ENCODE data around the gene PHACTR4. TPM values are rescaled to one million over a fixed set of nuclear protein-coding genes. Genes with fewer than 3 reads are reported as not detected.
A peak's percentile ranks its signal among the peaks of the same experiment; 100 is the strongest.

PHACTR4 gene
- total and polyA plus RNA-seq, 9 of the 15 experiments (the other 6 are each of a cell fraction or from before 2014, with no cell fraction given), result 6.4 to 43.6 (median 14.2) TPM

GRCh38 chr1:28505406-28506187 is 136.1 kb downstream of the PHACTR4 start, which contains the start of gene RCC1 (continued):
- TF ChIP-seq E4F1 (CRISPR knock-in tag; IDR thresholded peaks at IDR 0.05; ENCODE audit: borderline replicate concordance) (no peak), SMAD2 (IDR thresholded peaks at IDR 0.05; ENCODE audit: low read depth, low read length) (no peak), MXI1 (IDR thresholded peaks at IDR 0.05; ENCODE audit: low read depth, low read length) (peak; percentile 66; the same call in 1 of the 2 replicates), TSHZ1 (CRISPR knock-in tag; IDR thresholded peaks at IDR 0.05) (no peak), THAP12 (CRISPR knock-in tag; IDR thresholded peaks at IDR 0.05) (peak; percentile 90), TCF7L2 (IDR thresholded peaks at IDR 0.05; ENCODE audit: low read depth, low read length) (no peak), TEAD2 (tag; IDR thresholded peaks at IDR 0.05) (no peak), TAF15 (IDR thresholded peaks at IDR 0.05; ENCODE audit: low read depth, low read length) (no peak), ZC3H11A (IDR thresholded peaks at IDR 0.05; ENCODE audit: low read depth, low read length) (no peak), ZNF175 (CRISPR knock-in tag; IDR thresholded peaks at IDR 0.05; ENCODE audit: low read depth) (no peak), NFATC3 (IDR thresholded peaks at IDR 0.05) (no peak; the same call in 1 of the 2 replicates), CEBPB (tag; IDR thresholded peaks at IDR 0.05) (peak; percentile 74), ZNF253 (CRISPR knock-in tag; conservative IDR thresholded peaks at IDR 0.05) (no peak), STAG1 (CRISPR knock-in tag; IDR thresholded peaks at IDR 0.05; ENCODE audit: borderline replicate concordance) (no peak), SNRNP70 (optimal IDR thresholded peaks at IDR 0.05; ENCODE audit: low read depth, low read length) (no peak), TFAM (CRISPR knock-in tag; conservative IDR thresholded peaks at IDR 0.05) (no peak)

Measured in K562 (cell line).